CD8-positive, alpha-beta memory T cell (primary cell): ENCODE results near the gene TXK. TPM values are rescaled to one million over a fixed set of nuclear protein-coding genes. Genes with fewer than 3 reads are reported as not detected.

Source experiments
- CTCF ChIA-PET: fragments of 350-600 bp; sonication (Branson Sonifier 250); formaldehyde crosslinking; loops from one replicate; lab custom pipeline; 2021; ENCODE audit warnings: antibody characterized with exemption; lab: Charles Lee
- POLR2A ChIA-PET: fragments of 350-600 bp; sonication (Branson Sonifier 250); formaldehyde crosslinking; loops from one replicate; lab custom pipeline; 2021; ENCODE audit warnings: antibody characterized with exemption; lab: Charles Lee
- DNase-seq, 5 donors: peaks; one replicate each; pipeline versions ENCODE4 v3.0.0 to v3.0.0-alpha.2; 2020 to 2022; ENCODE audit warnings: mixed read lengths in 1 of 5
- H3K27ac ChIP-seq: one replicate; pipeline ENCODE4 v1.7.0; 2013; ENCODE audit warnings: low read depth, mild to moderate bottlenecking, low read length, moderate library complexity
- H3K27me3 ChIP-seq: 2 replicates; pipeline ENCODE4 v1.7.0; 2013; ENCODE audit warnings: low read length, mild to moderate bottlenecking; ENCODE audit not compliant: insufficient read depth, poor library complexity, severe bottlenecking
- H3K36me3 ChIP-seq: 2 replicates; pipeline ENCODE4 v1.7.0; 2013; ENCODE audit warnings: mild to moderate bottlenecking, low read length, moderate library complexity; ENCODE audit not compliant: insufficient read depth
- H3K4me1 ChIP-seq: 2 replicates; pipeline ENCODE4 v1.7.0; 2013; ENCODE audit warnings: mild to moderate bottlenecking, low read length, moderate library complexity; ENCODE audit not compliant: insufficient read depth
- H3K4me3 ChIP-seq: 2 replicates; pipeline ENCODE4 v1.7.0; 2013; ENCODE audit warnings: mild to moderate bottlenecking, low read length
- H3K9me3 ChIP-seq: 2 replicates; pipeline ENCODE4 v1.7.0; 2013; ENCODE audit warnings: mild to moderate bottlenecking, low read length
- H3K27ac Mint-ChIP-seq, 8 donors: one replicate each; pipeline ENCODE4 v1.8.0; 2020 to 2021; ENCODE audit warnings: mixed read lengths in 8 of 8, mild to moderate bottlenecking in 6 of 8, inconsistent platforms in 3 of 8, moderate library complexity in 3 of 8
- H3K27me3 Mint-ChIP-seq, 2 donors: one replicate each; pipeline ENCODE4 v1.8.0; 2020 to 2021; ENCODE audit warnings: mixed read lengths in 2 of 2, mild to moderate bottlenecking in 1 of 2, moderate library complexity in 1 of 2
- H3K36me3 Mint-ChIP-seq, 3 donors: one replicate each; pipeline ENCODE4 v1.8.0; 2020 to 2021; ENCODE audit warnings: mixed read lengths in 3 of 3, inconsistent platforms in 1 of 3, mild to moderate bottlenecking in 1 of 3
- H3K4me1 Mint-ChIP-seq, 3 donors: one replicate each; pipeline ENCODE4 v1.8.0; 2020 to 2021; ENCODE audit warnings: mixed read lengths in 3 of 3, inconsistent platforms in 1 of 3, mild to moderate bottlenecking in 1 of 3
- H3K4me3 Mint-ChIP-seq, 7 donors: one replicate each; pipeline ENCODE4 v1.8.0; 2020 to 2021; ENCODE audit warnings: mixed read lengths in 7 of 7, mild to moderate bottlenecking in 6 of 7, moderate library complexity in 4 of 7, inconsistent platforms in 2 of 7
- H3K9me3 Mint-ChIP-seq, 5 donors: one replicate each; pipeline ENCODE4 v1.8.0; 2020 to 2022; ENCODE audit warnings: mixed read lengths in 5 of 5, mild to moderate bottlenecking in 3 of 5, moderate library complexity in 2 of 5, inconsistent platforms in 1 of 5
- polyA plus RNA-seq: library from polyadenylated mRNA; unstranded; fragments of 300-500 nt; fragmentation: Illumina TruSeq; gene quantifications from one replicate; pipeline ENCODE4 v1.2.3, GENCODE V29; 2021
- total RNA-seq, 2 experiments: library from RNA; stranded (reverse); gene quantifications; one replicate each; pipeline ENCODE4 v1.2.3, GENCODE V29; 2021

Gene TXK
- total and polyA plus RNA-seq, 3 experiments from 2014 or later, result 6.0 to 70.0 (median 6.4) TPM

GRCh38 chr4:48078862-48079655 is 55.0 kb downstream of the TXK start:
- Histone ChIP-seq H3K9me3 (no peaks in the 10 kb centered on the region), H3K27ac (no peak overlapping the region), H3K36me3 (peaks cover 8% of the 10 kb centered on the region), H3K27me3 (no peaks in the 10 kb centered on the region), H3K4me3 (no peak overlapping the region), H3K4me1 (no peaks in the 10 kb centered on the region)
- Mint-ChIP-seq H3K4me1 (peaks cover 18 to 39% (median 21%) of the 10 kb centered on the region in 3 donors), H3K36me3 (peaks cover under 1 to 70% (median 31%) of the 10 kb centered on the region in 3 donors), H3K9me3 (no peaks in the 10 kb centered on the region), H3K4me3 (no peak overlapping the region), H3K27ac (peak overlapping the region in 4 of 8 donors; percentile 19 to 78 (median 40)), H3K27me3 (peaks cover 0 to 5% of the 10 kb centered on the region in 2 donors)
- DNase-seq, result no peak
- ChIA-PET POLR2A (no interaction called here), CTCF (no interaction called here)

GRCh38 chr4:48078425-48078824 is 55.6 kb downstream of the TXK start:
- CTCF ChIA-PET, result no interaction called here
- H3K4me1 Mint-ChIP-seq, result peaks cover 18 to 39% (median 21%) of the 10 kb centered on the region in 3 donors
- H3K27ac Mint-ChIP-seq, result peak overlapping the region in 1 of 8 donors; percentile 3
- Histone ChIP-seq H3K27me3 (no peaks in the 10 kb centered on the region), H3K4me1 (no peaks in the 10 kb centered on the region), H3K9me3 (no peaks in the 10 kb centered on the region), H3K36me3 (peaks cover 14% of the 10 kb centered on the region), H3K4me3 (no peak overlapping the region), H3K27ac (no peak overlapping the region)
- no peak overlapping the region for H3K4me3 Mint-ChIP-seq
- POLR2A ChIA-PET, result no interaction called here
- H3K9me3 Mint-ChIP-seq, result no peaks in the 10 kb centered on the region
- DNase-seq, result no peak
- peaks cover 0 to 5% of the 10 kb centered on the region in 2 donors for H3K27me3 Mint-ChIP-seq
- H3K36me3 Mint-ChIP-seq, result peaks cover 0 to 73% (median 30%) of the 10 kb centered on the region in 3 donors

GRCh38 chr4:48074657-48075056 is 59.4 kb downstream of the TXK start:
- CTCF ChIA-PET, result no interaction called here

GRCh38 chr4:48073567-48074103 is 60.4 kb downstream of the TXK start:
- H3K27me3 ChIP-seq, result no peaks in the 10 kb centered on the region
- POLR2A ChIA-PET, result interaction anchor here (0.8 kb wide), 1 partner anchor 15 kb away, joined by 3 read pairs; no protein-coding TSS in a partner anchor
- peak overlapping the region in 3 of 8 donors; percentile 12 to 81 (median 17) for H3K27ac Mint-ChIP-seq
- DNase-seq, result no peak
- H3K4me1 Mint-ChIP-seq, result peaks cover 0 to 10% (median under 1%) of the 10 kb centered on the region in 3 donors
- H3K9me3 ChIP-seq, result no peaks in the 10 kb centered on the region
- H3K4me1 ChIP-seq, result no peaks in the 10 kb centered on the region
- no peak overlapping the region for H3K27ac ChIP-seq
- H3K36me3 ChIP-seq, result peaks cover 23% of the 10 kb centered on the region
- no peak overlapping the region for H3K4me3 Mint-ChIP-seq
- peaks cover 0 to 76% (median 16%) of the 10 kb centered on the region in 3 donors for H3K36me3 Mint-ChIP-seq
- H3K9me3 Mint-ChIP-seq, result no peaks in the 10 kb centered on the region
- H3K27me3 Mint-ChIP-seq, result peaks cover 0 to 4% of the 10 kb centered on the region in 2 donors
- CTCF ChIA-PET, result no interaction called here
- no peak overlapping the region for H3K4me3 ChIP-seq

More at GRCh38 chr4:48074657-48075056, 59.4 kb downstream of the TXK start:
- Histone ChIP-seq H3K9me3 (no peaks in the 10 kb centered on the region), H3K4me3 (no peak overlapping the region), H3K36me3 (peaks cover 23% of the 10 kb centered on the region), H3K27me3 (no peaks in the 10 kb centered on the region), H3K27ac (no peak overlapping the region), H3K4me1 (no peaks in the 10 kb centered on the region)
- Mint-ChIP-seq H3K4me1 (peaks cover 7 to 20% (median 7%) of the 10 kb centered on the region in 3 donors), H3K27ac (peak overlapping the region in 3 of 8 donors; percentile 23 to 81 (median 38)), H3K27me3 (peaks cover 0 to 4% of the 10 kb centered on the region in 2 donors), H3K4me3 (no peak overlapping the region), H3K36me3 (peaks cover 0 to 77% (median 21%) of the 10 kb centered on the region in 3 donors), H3K9me3 (no peaks in the 10 kb centered on the region)
- POLR2A ChIA-PET, result no interaction called here
- DNase-seq, result no peak

- no peak overlapping the region for H3K4me3 Mint-ChIP-seq
- H3K36me3 Mint-ChIP-seq, result peaks cover 0 to 80% (median 24%) of the 10 kb centered on the region in 3 donors
- no peak overlapping the region for H3K27ac ChIP-seq
- no peaks in the 10 kb centered on the region for H3K9me3 ChIP-seq
- no peak for DNase-seq
- no peak overlapping the region for H3K4me3 ChIP-seq
- H3K4me1 ChIP-seq, result no peaks in the 10 kb centered on the region
- no peaks in the 10 kb centered on the region for H3K9me3 Mint-ChIP-seq
- H3K27me3 Mint-ChIP-seq, result peaks cover 0 to 3% of the 10 kb centered on the region in 2 donors
- no peaks in the 10 kb centered on the region for H3K27me3 ChIP-seq
- POLR2A ChIA-PET, result no interaction called here
- peaks cover 29% of the 10 kb centered on the region for H3K36me3 ChIP-seq
- peaks cover 0 to 5% (median under 1%) of the 10 kb centered on the region in 3 donors for H3K4me1 Mint-ChIP-seq
- CTCF ChIA-PET, result interaction anchor here (1.3 kb wide), 1 partner anchor 37 kb away, joined by 5 read pairs; no protein-coding TSS in a partner anchor
- no peak overlapping the region for H3K27ac Mint-ChIP-seq
Observed at GRCh38 chr4:48071191-48071590, 62.9 kb downstream of the TXK start.

GRCh38 chr4:48069026-48069425 is 65.0 kb downstream of the TXK start:
- Mint-ChIP-seq H3K4me3 (no peak overlapping the region), H3K4me1 (peaks cover 10 to 16% (median 15%) of the 10 kb centered on the region in 3 donors), H3K27me3 (peaks cover 0 to 1% of the 10 kb centered on the region in 2 donors), H3K36me3 (peaks cover 0 to 68% (median 16%) of the 10 kb centered on the region in 3 donors), H3K9me3 (no peaks in the 10 kb centered on the region), H3K27ac (no peak overlapping the region)
- no peak overlapping the region for H3K4me3 ChIP-seq
- POLR2A ChIA-PET, result no interaction called here
- H3K4me1 ChIP-seq, result no peaks in the 10 kb centered on the region
- H3K36me3 ChIP-seq, result peaks cover 21% of the 10 kb centered on the region
- no peak for DNase-seq
- no peaks in the 10 kb centered on the region for H3K9me3 ChIP-seq
- no peaks in the 10 kb centered on the region for H3K27me3 ChIP-seq
- CTCF ChIA-PET, result interaction anchor here (1.0 to 1.5 kb wide), 2 partner anchors 33 to 35 kb away, joined by 3 to 4 read pairs; no protein-coding TSS in a partner anchor
- H3K27ac ChIP-seq, result no peak overlapping the region

GRCh38 chr4:48068182-48068581 is 65.9 kb downstream of the TXK start:
- H3K27ac Mint-ChIP-seq, result peak overlapping the region in 2 of 8 donors; percentile 23 to 78
- POLR2A ChIA-PET, result no interaction called here

More at GRCh38 chr4:48068182-48068581, 65.9 kb downstream of the TXK start:
- CTCF ChIA-PET, result interaction anchor here (1.5 kb wide), 1 partner anchor 32 kb away, joined by 3 read pairs; no protein-coding TSS in a partner anchor
- no peak overlapping the region for H3K27ac ChIP-seq
- peaks cover 14% of the 10 kb centered on the region for H3K36me3 ChIP-seq
- H3K27me3 ChIP-seq, result no peaks in the 10 kb centered on the region
- no peaks in the 10 kb centered on the region for H3K9me3 ChIP-seq
- DNase-seq, result no peak
- Mint-ChIP-seq H3K36me3 (peaks cover under 1 to 59% (median 14%) of the 10 kb centered on the region in 3 donors), H3K9me3 (no peaks in the 10 kb centered on the region), H3K4me1 (peaks cover 10 to 17% (median 15%) of the 10 kb centered on the region in 3 donors), H3K27me3 (peaks cover 0 to 1% of the 10 kb centered on the region in 2 donors), H3K4me3 (no peak overlapping the region)
- no peaks in the 10 kb centered on the region for H3K4me1 ChIP-seq
- no peak overlapping the region for H3K4me3 ChIP-seq
